B cell (primary cell): ENCODE measurements around the gene GLIS1. TPM values are rescaled to one million over a fixed set of nuclear protein-coding genes. Genes with fewer than 3 reads are reported as not detected.

Experiments
- ATAC-seq: fragments of 200-7000 bp; cut with Tn5 transposase; one replicate; pipeline ENCODE4 v1.10.0; 2021; ENCODE audit warnings: low read depth, mild to moderate bottlenecking, moderate number of reproducible peaks, moderate library complexity
- CTCF ChIA-PET: fragments of 350-600 bp; sonication (Branson Sonifier 250); formaldehyde crosslinking; loops from one replicate; lab custom pipeline; 2021; ENCODE audit warnings: antibody characterized with exemption, inconsistent platforms; lab: Charles Lee
- POLR2A ChIA-PET: fragments of 350-600 bp; sonication (Branson Sonifier 250); formaldehyde crosslinking; loops from one replicate; lab custom pipeline; 2021; ENCODE audit warnings: antibody characterized with exemption; lab: Charles Lee
- DNase-seq: peaks from one replicate; pipeline ENCODE4 v3.0.0; 2013
- H2AFZ ChIP-seq: 2 replicates; pipeline ENCODE4 v1.6.1; 2012; ENCODE audit warnings: mild to moderate bottlenecking, low read depth, low read length; ENCODE audit not compliant: insufficient read depth, poor library complexity, severe bottlenecking
- H3K27ac ChIP-seq, 2 donors: 1 replicate in 1 of 2; 2 replicates in 1 of 2; pipeline ENCODE4 v1.5.1; 2012 to 2013; ENCODE audit warnings: low read length in 2 of 2, mild to moderate bottlenecking in 2 of 2, moderate library complexity in 1 of 2
- H3K27me3 ChIP-seq, 4 experiments: fragments of 200-600 bp in 1 of 4; sonication (generic) in 1 of 4; replicated peaks in 1 of 4; 1 replicate in 2 of 4; 2 replicates in 2 of 4; pipeline versions ENCODE4 v1.6.1 to v1.7.0; 2013 to 2016; ENCODE audit warnings: low read length in 3 of 4, mild to moderate bottlenecking in 2 of 4, mixed read lengths in 1 of 4, moderate library complexity in 1 of 4; ENCODE audit not compliant: insufficient read depth in 4 of 4, control insufficient read depth in 3 of 4; ENCODE audit errors: control extremely low read depth in 1 of 4
- H3K36me3 ChIP-seq, 2 experiments: replicated peaks in 1 of 2; 1 replicate in 1 of 2; 2 replicates in 1 of 2; pipeline versions ENCODE4 v1.6.1 to v1.7.1; 2013; ENCODE audit warnings: low read length in 1 of 2; ENCODE audit not compliant: insufficient read depth in 2 of 2, control insufficient read depth in 1 of 2; ENCODE audit errors: control extremely low read depth in 1 of 2, extremely low read depth in 1 of 2
- H3K4me1 ChIP-seq, 2 donors: fragments of 200-600 bp in 1 of 2; sonication (generic) in 1 of 2; 1 replicate in 1 of 2; 2 replicates in 1 of 2; pipeline versions ENCODE4 v1.5.1 to v1.6.1; 2013 to 2017; ENCODE audit warnings: low read length in 2 of 2; ENCODE audit not compliant: control insufficient read depth in 2 of 2, insufficient read depth in 2 of 2
- H3K4me2 ChIP-seq: replicated peaks from 2 replicates; pipeline ENCODE3; 2012; ENCODE audit warnings: mild to moderate bottlenecking, low read depth, low read length; ENCODE audit not compliant: poor library complexity, severe bottlenecking
- H3K4me3 ChIP-seq, 5 experiments: fragments of 200-600 bp in 1 of 5; sonication (generic) in 1 of 5; 1 replicate in 3 of 5; 2 replicates in 2 of 5; pipeline versions ENCODE4 v1.5.1 to v1.7.0; 2011 to 2016; ENCODE audit warnings: low read length in 4 of 5, mild to moderate bottlenecking in 4 of 5, low read depth in 2 of 5, control low read depth in 1 of 5, moderate library complexity in 1 of 5; ENCODE audit not compliant: insufficient read depth in 1 of 5; ENCODE audit errors: control extremely low read depth in 1 of 5, extremely low read depth in 1 of 5
- H3K79me2 ChIP-seq: fragments of 200-600 bp; sonication (generic); one replicate; pipeline ENCODE4 v1.6.0; 2016; ENCODE audit warnings: low read length; ENCODE audit not compliant: control insufficient read depth, insufficient read depth
- H3K9ac ChIP-seq: fragments of 200-600 bp; sonication (generic); 2 replicates; pipeline ENCODE4 v1.6.1; 2017; ENCODE audit warnings: mild to moderate bottlenecking, low read length, moderate library complexity
- H3K9me3 ChIP-seq, 3 donors: one replicate each; pipeline versions ENCODE4 v1.6.1 to v1.7.1; 2013; ENCODE audit warnings: low read length in 2 of 3; ENCODE audit not compliant: control insufficient read depth in 2 of 3, insufficient read depth in 1 of 3; ENCODE audit errors: control extremely low read depth in 1 of 3
- H4K20me1 ChIP-seq: 2 replicates; pipeline ENCODE4 v1.6.0; 2012; ENCODE audit warnings: mild to moderate bottlenecking, low read length; ENCODE audit not compliant: insufficient read depth, control insufficient read depth, poor library complexity, severe bottlenecking
- H3K27ac Mint-ChIP-seq: one replicate; pipeline ENCODE4 v1.8.0; 2021; ENCODE audit warnings: mixed read lengths
- H3K27me3 Mint-ChIP-seq: one replicate; pipeline ENCODE4 v1.8.0; 2021; ENCODE audit warnings: mixed read lengths
- H3K4me1 Mint-ChIP-seq: one replicate; pipeline ENCODE4 v1.8.0; 2021; ENCODE audit warnings: mixed read lengths
- H3K4me3 Mint-ChIP-seq: one replicate; pipeline ENCODE4 v1.8.0; 2021; ENCODE audit warnings: mixed read lengths
- H3K9me3 Mint-ChIP-seq: one replicate; pipeline ENCODE4 v1.8.0; 2022; ENCODE audit warnings: mixed read lengths; ENCODE audit not compliant: insufficient read depth
- CTCF ChIP-seq: fragments of 200-600 bp; IDR thresholded peaks from one replicate; pipeline ENCODE4 v1.8.0; 2022; ENCODE audit warnings: antibody characterized with exemption, mild to moderate bottlenecking
- EZH2 ChIP-seq: IDR thresholded peaks from 2 replicates; pipeline ENCODE4 v1.6.1; 2012; ENCODE audit warnings: borderline replicate concordance, low read depth, mild to moderate bottlenecking, moderate library complexity, low read length; ENCODE audit not compliant: insufficient read depth, poor library complexity, severe bottlenecking
- WGBS: methylation state at CpG from one replicate; pipeline ENCODE4 v1.1.5; 2013; ENCODE audit warnings: missing lambda C conversion rate; ENCODE audit not compliant: insufficient coverage; 5-methylcytosine and 5-hydroxymethylcytosine counted together
- intact Hi-C: fragments of 100-400 bp; cut with micrococcal nuclease; formaldehyde crosslinking; loops from one replicate; pipeline ENCODE4 v1.10.0; 2022
- polyA plus RNA-seq: library from polyadenylated mRNA; depleted of rRNA; stranded (reverse); fragments of >200 nt; gene quantifications from 2 replicates; pipeline ENCODE4 v1.2.3, GENCODE V29; 2012
- total RNA-seq, 2 donors: library from RNA; stranded (reverse); fragments of 120-200 nt in 1 of 2; gene quantifications; 1 replicate in 1 of 2; 2 replicates in 1 of 2; pipeline versions ENCODE4 v1.2.3 to v1.2.4, GENCODE V29; 2013 to 2022

GLIS1 gene
- total and polyA plus RNA-seq, 2 donors (not counting 1 experiment from before 2014, with no cell fraction given), result not detected

DNA sequence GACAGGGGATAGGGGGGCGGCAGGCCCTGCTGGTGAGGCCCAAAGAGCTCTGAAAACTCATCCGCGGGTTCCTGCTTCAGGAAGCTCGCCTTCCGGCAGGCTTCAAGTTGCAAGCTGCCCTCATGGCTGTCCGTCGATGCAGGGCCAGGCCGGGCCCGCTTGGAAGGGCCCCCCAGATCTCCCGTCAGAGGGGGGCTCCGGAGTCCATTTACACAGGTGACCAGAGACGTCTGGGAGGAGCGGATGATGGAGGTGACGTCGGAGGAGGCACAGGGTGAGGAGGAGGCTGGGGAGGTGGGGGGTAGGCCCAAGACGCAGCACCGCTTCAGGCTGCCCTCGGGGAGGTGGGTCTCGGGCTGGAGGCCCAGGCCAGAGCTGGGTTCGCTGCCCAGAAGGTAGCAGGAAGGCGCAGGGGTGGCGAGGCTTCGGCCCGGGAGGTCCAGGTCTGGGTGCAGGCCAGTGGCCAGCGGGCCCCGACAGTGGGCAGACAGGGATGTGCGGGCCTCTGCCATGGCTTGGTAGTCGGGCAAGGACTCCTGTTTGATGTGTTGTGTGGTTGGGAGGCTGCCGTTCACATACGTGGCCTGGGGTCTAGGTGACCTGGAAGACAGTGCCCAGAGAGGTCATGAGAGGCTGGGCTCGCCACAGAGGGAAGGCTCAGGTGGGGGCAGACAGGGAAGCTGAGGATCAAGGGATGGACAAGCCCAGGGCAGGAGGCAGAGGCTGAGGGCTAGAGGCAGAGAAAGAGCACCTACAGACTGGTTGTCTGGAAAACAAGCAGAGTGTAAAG lies 144.4 kb downstream of the GLIS1 start:
- Mint-ChIP-seq H3K9me3 (no peaks in the 10 kb centered on the region), H3K4me3 (no peak overlapping the region), H3K27me3 (no peaks in the 10 kb centered on the region), H3K4me1 (no peaks in the 10 kb centered on the region), H3K27ac (no peak overlapping the region)
- DNase-seq (no peak), ATAC-seq (no peak)
- no peaks in the 10 kb centered on the region for H3K9me3 ChIP-seq
- TF ChIP-seq CTCF (no peak), EZH2 (no peak)
- no peak overlapping the region for H2AFZ ChIP-seq
- H4K20me1 ChIP-seq, result no peaks in the 10 kb centered on the region
- H3K79me2 ChIP-seq, result no peaks in the 10 kb centered on the region
- H3K4me2 ChIP-seq, result no peak overlapping the region
- no peak overlapping the region for H3K27ac ChIP-seq
- intact Hi-C loops, result no loop called here
- no peaks in the 10 kb centered on the region for H3K36me3 ChIP-seq
- H3K27me3 ChIP-seq, result no peaks in the 10 kb centered on the region
- H3K9ac ChIP-seq, result no peak overlapping the region
- 88% methylated on average over 31 of the region's 31 CpGs for WGBS
- H3K4me1 ChIP-seq, result no peaks in the 10 kb centered on the region
- ChIA-PET POLR2A (no interaction called here), CTCF (no interaction called here)
- H3K4me3 ChIP-seq, result no peak overlapping the region

GRCh38 chr1:53593758-53594380 lies 145.1 kb downstream of the GLIS1 start:
- Histone ChIP-seq H3K36me3 (no peaks in the 10 kb centered on the region), H3K9me3 (no peaks in the 10 kb centered on the region), H2AFZ (no peak overlapping the region), H3K4me1 (no peaks in the 10 kb centered on the region), H4K20me1 (no peaks in the 10 kb centered on the region), H3K79me2 (no peaks in the 10 kb centered on the region), H3K4me3 (no peak overlapping the region), H3K27me3 (no peaks in the 10 kb centered on the region), H3K4me2 (no peak overlapping the region), H3K9ac (no peak overlapping the region), H3K27ac (no peak overlapping the region)
- ATAC-seq, result no peak
- intact Hi-C loops, result no loop called here
- DNase-seq, result no peak
- Mint-ChIP-seq H3K4me1 (no peaks in the 10 kb centered on the region), H3K27ac (no peak overlapping the region), H3K4me3 (no peak overlapping the region), H3K27me3 (no peaks in the 10 kb centered on the region), H3K9me3 (no peaks in the 10 kb centered on the region)
- WGBS, result 76% methylated on average over 25 of the region's 27 CpGs
- CTCF ChIA-PET, result no interaction called here
- POLR2A ChIA-PET, result no interaction called here
- TF ChIP-seq EZH2 (no peak), CTCF (no peak)
